H1 (cell line): ENCODE data around the gene RGL3. TPM values are rescaled to one million over a fixed set of nuclear protein-coding genes. Genes with fewer than 3 reads are reported as not detected.

Experiments used
- CTCF ChIA-PET: fragments of 300-600 bp; sonication (Branson Sonifier 250); formaldehyde crosslinking; loops from one replicate; lab custom pipeline; 2021; ENCODE audit not compliant: partially characterized antibody; lab: Charles Lee
- POLR2A ChIA-PET: fragments of 300-600 bp; sonication (Branson Sonifier 250); formaldehyde crosslinking; loops from one replicate; lab custom pipeline; 2021; ENCODE audit warnings: inconsistent platforms; ENCODE audit not compliant: partially characterized antibody; lab: Charles Lee
- DNase-seq, 2 experiments: peaks; one replicate each; pipeline versions ENCODE4 v3.0.0 to v3.0.0-alpha.2; 2010 to 2022; ENCODE audit warnings: low spot score in 2 of 2, low read depth in 1 of 2, mixed read lengths in 1 of 2
- FAIRE-seq: peaks from 2 replicates; lab custom pipeline; 2011; peaks lifted over from hg19 to GRCh38; lab: Jason Lieb, UNC
- H2AFZ ChIP-seq: 2 replicates; pipeline ENCODE4 v1.8.1; 2012; ENCODE audit warnings: low read length, inconsistent platforms
- H2AK5ac ChIP-seq: 2 replicates; pipeline ENCODE4 v1.6.1; 2013; ENCODE audit warnings: low read depth, low read length
- H2BK120ac ChIP-seq: replicated peaks from 2 replicates; pipeline ENCODE3; 2013; ENCODE audit warnings: low read depth, low read length, inconsistent platforms
- H2BK12ac ChIP-seq: 2 replicates; pipeline ENCODE4 v1.6.1; 2013; ENCODE audit warnings: low read depth, low read length
- H2BK15ac ChIP-seq: 2 replicates; pipeline ENCODE4 v1.6.1; 2013; ENCODE audit warnings: low read length
- H2BK20ac ChIP-seq: 2 replicates; pipeline ENCODE4 v1.6.1; 2013; ENCODE audit warnings: low read length
- H2BK5ac ChIP-seq: 2 replicates; pipeline ENCODE4 v1.6.1; 2013; ENCODE audit warnings: low read depth, low read length
- H3K14ac ChIP-seq: 2 replicates; pipeline ENCODE4 v1.6.1; 2013; ENCODE audit warnings: inconsistent platforms; ENCODE audit not compliant: insufficient read length
- H3K18ac ChIP-seq: 2 replicates; pipeline ENCODE4 v1.6.1; 2013; ENCODE audit warnings: low read length; ENCODE audit errors: extremely low read depth
- H3K23ac ChIP-seq: 2 replicates; pipeline ENCODE4 v1.6.1; 2013; ENCODE audit warnings: inconsistent platforms; ENCODE audit not compliant: insufficient read length
- H3K23me2 ChIP-seq: 2 replicates; pipeline ENCODE4 v1.6.1; 2013; ENCODE audit warnings: low read depth, low read length
- H3K27ac ChIP-seq: 2 replicates; pipeline ENCODE4 v1.6.1; 2011; ENCODE audit warnings: low read depth, low read length, inconsistent platforms
- H3K27me3 ChIP-seq, 4 experiments: replicated peaks in 1 of 4; 1 replicate in 1 of 4; 2 replicates in 3 of 4; pipeline versions ENCODE4 v1.6.1 to v1.8.1; 2011 to 2013; ENCODE audit warnings: low read length in 3 of 4, mild to moderate bottlenecking in 3 of 4, inconsistent platforms in 2 of 4, mixed read lengths in 2 of 4, moderate library complexity in 1 of 4; ENCODE audit not compliant: control insufficient read depth in 3 of 4, insufficient read depth in 3 of 4; ENCODE audit errors: extremely low read depth in 1 of 4
- H3K36me3 ChIP-seq, 4 experiments: 2 replicates each; pipeline versions ENCODE4 v1.6.1 to v1.8.1; 2011 to 2013; ENCODE audit warnings: mild to moderate bottlenecking in 4 of 4, low read length in 3 of 4, moderate library complexity in 2 of 4, control low read depth in 1 of 4, inconsistent platforms in 1 of 4; ENCODE audit not compliant: insufficient read depth in 4 of 4, control insufficient read depth in 2 of 4
- H3K4ac ChIP-seq: replicated peaks from 2 replicates; pipeline ENCODE3; 2013; ENCODE audit warnings: low read length, low read depth, mixed read lengths, inconsistent platforms; ENCODE audit not compliant: insufficient read length
- H3K4me1 ChIP-seq, 4 experiments: replicated peaks in 1 of 4; 1 replicate in 1 of 4; 2 replicates in 3 of 4; pipeline versions ENCODE4 v1.6.1 to v1.8.1; 2011 to 2013; ENCODE audit warnings: low read length in 3 of 4, inconsistent platforms in 2 of 4, mixed read lengths in 1 of 4; ENCODE audit not compliant: insufficient read depth in 4 of 4, control insufficient read depth in 3 of 4
- H3K4me2 ChIP-seq, 2 experiments: 2 replicates each; pipeline versions ENCODE4 v1.6.1 to v1.8.1; 2011 to 2013; ENCODE audit warnings: low read depth in 2 of 2, low read length in 2 of 2, control low read depth in 1 of 2, inconsistent platforms in 1 of 2, mild to moderate bottlenecking in 1 of 2; ENCODE audit not compliant: insufficient read depth in 1 of 2
- H3K4me3 ChIP-seq, 4 experiments: fragments of 200-600, 300-600 bp in 1 of 4; sonication (generic), shearing (Covaris generic), sonication (Bioruptor Twin) in 1 of 4; 2 replicates each; pipeline versions ENCODE4 v1.5.1 to v1.8.1; 2011 to 2016; ENCODE audit warnings: low read length in 4 of 4, low read depth in 3 of 4, control low read depth in 2 of 4, inconsistent platforms in 2 of 4, mild to moderate bottlenecking in 2 of 4, mixed read lengths in 1 of 4, moderate library complexity in 1 of 4; ENCODE audit not compliant: insufficient read depth in 2 of 4; ENCODE audit errors: extremely low read depth in 1 of 4
- H3K56ac ChIP-seq: replicated peaks from 2 replicates; pipeline ENCODE3; 2013; ENCODE audit warnings: low read depth, mild to moderate bottlenecking, mixed read lengths, low read length, inconsistent platforms; ENCODE audit not compliant: insufficient read length
- H3K79me1 ChIP-seq: 2 replicates; pipeline ENCODE4 v1.6.1; 2013; ENCODE audit warnings: low read depth, low read length, control low read depth
- H3K79me2 ChIP-seq, 2 experiments: 2 replicates each; pipeline versions ENCODE4 v1.6.1 to v1.8.1; 2012 to 2013; ENCODE audit warnings: low read length in 2 of 2, mild to moderate bottlenecking in 2 of 2, inconsistent platforms in 1 of 2; ENCODE audit not compliant: insufficient read depth in 2 of 2, control insufficient read depth in 1 of 2
- H3K9ac ChIP-seq, 4 experiments: replicated peaks in 1 of 4; 1 replicate in 1 of 4; 2 replicates in 3 of 4; pipeline versions ENCODE4 v1.6.1 to v1.8.1; 2011 to 2013; ENCODE audit warnings: low read depth in 3 of 4, low read length in 3 of 4, control low read depth in 2 of 4, mild to moderate bottlenecking in 2 of 4, moderate library complexity in 2 of 4, inconsistent platforms in 1 of 4; ENCODE audit errors: extremely low read depth in 1 of 4
- H3K9me3 ChIP-seq, 2 experiments: 2 replicates each; pipeline versions ENCODE4 v1.6.1 to v1.8.1; 2012 to 2013; ENCODE audit warnings: mild to moderate bottlenecking in 2 of 2, moderate library complexity in 2 of 2, control low read depth in 1 of 2, inconsistent platforms in 1 of 2, low read depth in 1 of 2, low read length in 1 of 2, mixed read lengths in 1 of 2; ENCODE audit not compliant: insufficient read depth in 2 of 2
- H4K20me1 ChIP-seq, 2 experiments: replicated peaks in 1 of 2; 2 replicates each; pipeline versions ENCODE3 to v1.8.1; 2011 to 2013; ENCODE audit warnings: inconsistent platforms in 2 of 2, low read length in 2 of 2, mild to moderate bottlenecking in 1 of 2; ENCODE audit not compliant: insufficient read depth in 2 of 2, control insufficient read depth in 1 of 2
- H4K5ac ChIP-seq: 2 replicates; pipeline ENCODE4 v1.6.1; 2013; ENCODE audit warnings: low read length, low read depth, mixed read lengths, inconsistent platforms; ENCODE audit not compliant: insufficient read length
- H4K8ac ChIP-seq: 2 replicates; pipeline ENCODE4 v1.8.0; 2013; ENCODE audit warnings: mild to moderate bottlenecking, moderate library complexity, low read length, inconsistent platforms; ENCODE audit not compliant: insufficient read depth; ENCODE audit errors: extremely low read depth
- H4K91ac ChIP-seq: replicated peaks from 2 replicates; pipeline ENCODE3; 2013; ENCODE audit warnings: low read length, mixed read lengths, inconsistent platforms; ENCODE audit not compliant: insufficient read length
- BRCA1 ChIP-seq: IDR thresholded peaks from 2 replicates; pipeline ENCODE4 v1.6.1; 2012; ENCODE audit warnings: low read depth, low read length, improper control_type of control experiment
- RAD21 ChIP-seq, 2 experiments: IDR thresholded peaks in 1 of 2; conservative IDR thresholded peaks in 1 of 2; 2 replicates each; pipeline ENCODE4 v1.6.1; 2011; ENCODE audit warnings: low read depth in 2 of 2, low read length in 2 of 2, improper control_type of control experiment in 1 of 2, inconsistent platforms in 1 of 2, mild to moderate bottlenecking in 1 of 2, moderate library complexity in 1 of 2
- SIRT6 ChIP-seq: IDR thresholded peaks from one replicate; pipeline ENCODE4 v1.7.1; 2012; ENCODE audit warnings: low read length, inconsistent platforms
- SP1 ChIP-seq: IDR thresholded peaks from 2 replicates; pipeline ENCODE4 v1.6.1; 2011; ENCODE audit warnings: low read depth, low read length
- SP4 ChIP-seq: IDR thresholded peaks from 2 replicates; pipeline ENCODE4 v1.6.1; 2012; ENCODE audit warnings: low read length, inconsistent platforms
- WGBS, 2 experiments: shearing (Covaris generic) in 1 of 2; methylation state at CpG; one replicate each; pipeline versions ENCODE4 v1.1.6 to v1.1.7; 2013 to 2015; ENCODE audit warnings: low lambda C conversion rate in 2 of 2, mixed read lengths in 2 of 2, inconsistent platforms in 1 of 2, low coverage in 1 of 2, missing lambda C conversion rate in 1 of 2; ENCODE audit not compliant: insufficient replicate concordance in 2 of 2, insufficient coverage in 1 of 2, insufficient read length in 1 of 2; ENCODE audit errors: extremely low coverage in 1 of 2, missing lambda C conversion rate in 1 of 2; 5-methylcytosine and 5-hydroxymethylcytosine counted together
- polyA plus RNA-seq, 7 experiments: library from polyadenylated mRNA; depleted of rRNA in 3 of 7; stranded (reverse) in 5 of 7; unstranded in 2 of 7; fragments of >200 nt in 5 of 7; fragments of 200-250 nt in 2 of 7; gene quantifications; 1 replicate in 5 of 7; 2 replicates in 1 of 7; 4 replicates in 1 of 7; pipeline versions ENCODE4 v1.2.1 to v1.2.3, GENCODE V29; 2011 to 2013; ENCODE audit warnings: missing spikeins in 2 of 7, mixed read lengths in 2 of 7
- total RNA-seq: library from RNA; stranded (reverse); fragmentation: NEBNext Ultra II Directional; extraction: Animal tissue kit (Norgen Biotek cat#: 25700); gene quantifications from 2 replicates; pipeline ENCODE4 v1.2.1, GENCODE V29; 2021

The RGL3 gene
- total and polyA plus RNA-seq, 2 of the 8 experiments (the other 6 are each of a cell fraction or from before 2014, with no cell fraction given), result 36.9 to 40.9 TPM

DNA sequence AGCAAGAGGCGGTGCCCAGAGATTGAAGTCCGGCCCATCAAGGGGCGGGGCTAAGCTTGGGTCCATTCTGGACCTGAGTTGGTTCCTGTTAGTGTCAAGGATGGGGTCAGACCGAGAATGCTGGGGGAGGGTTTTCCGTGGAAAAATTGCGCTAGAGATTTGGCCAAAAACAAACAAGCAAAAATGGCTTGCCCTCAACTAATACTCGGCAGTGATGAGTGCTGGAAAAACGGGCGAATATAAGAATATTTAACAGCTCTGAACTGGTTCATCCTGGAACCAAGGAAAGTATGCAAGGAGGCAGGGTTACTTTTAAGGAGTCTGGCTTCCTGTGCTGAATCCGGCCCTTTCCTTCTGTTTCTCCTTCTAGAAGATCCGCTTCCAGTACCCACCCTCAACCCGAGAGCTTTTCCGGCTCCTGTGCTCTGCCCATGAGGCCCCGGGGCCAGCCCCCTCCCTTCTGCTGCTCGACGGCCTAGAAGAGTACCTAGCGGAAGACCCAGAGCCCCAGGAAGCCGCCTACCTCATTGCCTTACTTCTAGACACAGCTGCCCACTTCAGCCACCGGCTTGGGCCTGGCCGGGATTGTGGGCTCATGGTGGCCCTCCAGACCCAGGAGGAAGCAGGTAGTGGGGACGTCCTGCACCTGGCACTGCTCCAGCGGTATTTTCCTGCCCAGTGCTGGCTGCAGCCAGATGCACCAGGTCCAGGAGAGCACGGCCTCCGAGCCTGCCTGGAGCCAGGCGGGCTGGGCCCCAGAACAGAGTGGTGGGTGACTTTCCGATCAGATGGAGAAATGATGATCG is 43.8 kb downstream of the RGL3 start:
- Histone ChIP-seq H3K14ac (no peak overlapping the region), H3K4ac (no peak overlapping the region), H2BK20ac (no peak overlapping the region), H2BK12ac (0 out of 2 replicates have a peak overlapping the region, but pooled peaks have one; percentile 80), H3K27me3 (no peaks in the 10 kb centered on the region), H4K91ac (peak overlapping the region; percentile 22), H3K9ac (peak overlapping the region in 3 of 4 experiments; percentile 38 to 52 (median 42); a peak in 3 of 7 replicates), H3K18ac (peak overlapping the region; percentile 78), H3K9me3 (no peaks in the 10 kb centered on the region), H3K79me1 (peaks cover 2% of the 10 kb centered on the region; the same call in 1 of the 2 replicates), H2BK15ac (peak overlapping the region; percentile 81; the same call in 1 of the 2 replicates), H2AK5ac (no peak overlapping the region; the same call in 1 of the 2 replicates), H4K20me1 (peaks cover 2% of the 10 kb centered on the region in 2 experiments), H3K4me3 (peak overlapping the region; percentile 67 to 90 (median 71)), H4K8ac (peak overlapping the region; percentile 63; the same call in 1 of the 2 replicates), H3K79me2 (no peaks in the 10 kb centered on the region), H2BK5ac (peak overlapping the region; percentile 87), H3K56ac (peak overlapping the region; percentile 66), H3K23ac (no peak overlapping the region), H3K4me2 (peak overlapping the region; percentile 74 to 79), H2AFZ (no peak overlapping the region), H2BK120ac (no peak overlapping the region), H4K5ac (peak overlapping the region; percentile 3), H3K23me2 (peaks cover 10% of the 10 kb centered on the region), H3K27ac (peak overlapping the region; percentile 63), H3K4me1 (peaks cover 0 to 11% (median 10%) of the 10 kb centered on the region in 4 experiments; a peak in 6 of 7 replicates), H3K36me3 (no peaks in the 10 kb centered on the region)
- CTCF ChIA-PET, result interaction anchor here (1.2 to 16.8 kb wide), 11 partner anchors 8 to 108 kb away, joined by 3 to 197 read pairs (median 10); partner anchors contain the start of genes EPOR, ODAD3, PRKCSH and RGL3
- peak in 1 of 2 experiments; percentile 68 for DNase-seq
- TF ChIP-seq SIRT6 (no peak), BRCA1 (no peak), SP4 (0 out of 2 replicates have a peak, but pooled peaks have one; percentile 5), SP1 (0 out of 2 replicates have a peak, but pooled peaks have one; percentile 39), RAD21 (IDR thresholded peaks at IDR 0.05 in 1 of 2, conservative IDR thresholded peaks at IDR 0.05 in 1 of 2; ENCODE audit: low read depth in 2 of 2, low read length in 2 of 2) (no peak)
- POLR2A ChIA-PET, result interaction anchor here (0.6 to 5.2 kb wide), 29 partner anchors 8 to 1574 kb away, joined by 3 to 34 read pairs (median 4); partner anchors contain the start of genes CCDC159, ELAVL3, EPOR and ODAD3
- FAIRE-seq, result no peak
- 41% methylated on average over 27 of the region's 27 CpGs; no CpG with 5 or more reads in 1 of the 2 experiments for whole genome bisulfite sequencing, 2 experiments
